ENCODE measurements around the gene PROM1. TPM values are rescaled to one million over a fixed set of nuclear protein-coding genes. Genes with fewer than 3 reads are reported as not detected.

Gene PROM1
- total and polyA plus RNA-seq, 2 of the 8 experiments (the other 6 are each of a cell fraction or from before 2014, with no cell fraction given) = 36.0 to 59.7 TPM

DNA sequence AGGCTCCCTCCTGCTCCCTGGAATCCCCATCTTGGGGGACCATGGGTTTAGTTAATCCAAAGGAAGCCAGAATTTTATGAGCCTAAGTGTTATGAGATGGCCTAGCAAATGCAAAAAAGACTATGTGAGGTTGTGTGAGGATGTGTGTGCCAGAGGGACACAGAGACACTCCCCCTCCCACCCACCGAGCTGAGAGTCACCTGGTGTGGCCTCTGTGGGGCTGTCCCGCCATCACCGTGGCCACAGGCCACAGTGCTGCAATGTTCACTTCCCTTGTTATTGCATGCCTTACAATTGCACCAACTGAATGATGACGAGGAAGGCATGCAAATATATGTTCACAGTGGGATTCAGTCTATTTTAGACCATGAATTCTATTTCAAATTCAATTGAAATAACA is 120.2 kb downstream of the PROM1 start:
- ChIA-PET CTCF (ENCODE audit: partially characterized antibody) (interaction anchor here (0.6 to 7.6 kb wide), 21 partner anchors 10 to 339 kb away, joined by 3 to 64 read pairs (median 3); no protein-coding TSS in a partner anchor), POLR2A (ENCODE audit: partially characterized antibody) (interaction anchor here (0.6 to 1.0 kb wide), 2 partner anchors 121 to 287 kb away, joined by 3 to 4 read pairs; no protein-coding TSS in a partner anchor)
- no peak overlapping the region for H2BK12ac ChIP-seq (ENCODE audit: low read depth, low read length)
- H4K8ac ChIP-seq (ENCODE audit: extremely low read depth, insufficient read depth, low read length) = no peak overlapping the region
- H3K56ac ChIP-seq (replicated peaks; ENCODE audit: insufficient read length, low read depth, low read length) = no peak overlapping the region
- no peak overlapping the region for H3K9ac ChIP-seq (replicated peaks in 1 of 4; ENCODE audit: extremely low read depth in 1 of 4, low read depth in 3 of 4, low read length in 3 of 4)
- 89% methylated on average over 4 of the region's 4 CpGs; no CpG with 5 or more reads in 1 of the 2 experiments for WGBS, 2 experiments (ENCODE audit: extremely low coverage in 1 of 2, insufficient coverage in 1 of 2, insufficient read length in 1 of 2, insufficient replicate concordance in 2 of 2, low coverage in 1 of 2, low lambda C conversion rate in 2 of 2, missing lambda C conversion rate in 1 of 2)
- DNase-seq (ENCODE audit: low read depth in 1 of 2, low spot score in 2 of 2) (no peak), FAIRE-seq (no peak)
- H3K36me3 ChIP-seq (ENCODE audit: control insufficient read depth in 2 of 4, insufficient read depth in 4 of 4, low read length in 3 of 4) = peaks cover 0 to 3% (median 0%) of the 10 kb centered on the region in 4 experiments; a peak in 1 of 8 replicates
- H3K18ac ChIP-seq (ENCODE audit: extremely low read depth, low read length) = no peak overlapping the region
- no peak overlapping the region for H4K91ac ChIP-seq (replicated peaks; ENCODE audit: insufficient read length, low read length)
- H4K20me1 ChIP-seq (replicated peaks in 1 of 2; ENCODE audit: control insufficient read depth in 1 of 2, insufficient read depth in 2 of 2, low read length in 2 of 2) = no peaks in the 10 kb centered on the region
- H3K79me1 ChIP-seq (ENCODE audit: low read depth, low read length) = no peaks in the 10 kb centered on the region
- no peak overlapping the region for H3K23ac ChIP-seq (ENCODE audit: insufficient read length)
- H3K27me3 ChIP-seq (replicated peaks in 1 of 4; ENCODE audit: control insufficient read depth in 3 of 4, extremely low read depth in 1 of 4, insufficient read depth in 3 of 4, low read length in 3 of 4) = no peaks in the 10 kb centered on the region
- no peak overlapping the region for H4K5ac ChIP-seq (ENCODE audit: insufficient read length, low read depth, low read length)
- H3K4me2 ChIP-seq (ENCODE audit: insufficient read depth in 1 of 2, low read depth in 2 of 2, low read length in 2 of 2) = no peak overlapping the region
- H3K9me3 ChIP-seq (ENCODE audit: insufficient read depth in 2 of 2, low read depth in 1 of 2, low read length in 1 of 2) = 0 out of 4 replicates have a peak, but pooled peaks cover 0 to 3% of the 10 kb centered on the region in 2 experiments
- H3K4me3 ChIP-seq (ENCODE audit: extremely low read depth in 1 of 4, insufficient read depth in 2 of 4, low read depth in 3 of 4, low read length in 4 of 4) = no peak overlapping the region
- no peak overlapping the region for H2AFZ ChIP-seq (ENCODE audit: low read length)
- no peak overlapping the region for H2BK120ac ChIP-seq (replicated peaks; ENCODE audit: low read depth, low read length)
- no peak overlapping the region for H3K14ac ChIP-seq (ENCODE audit: insufficient read length)
- no peak overlapping the region for H2BK5ac ChIP-seq (ENCODE audit: low read depth, low read length)
- H3K23me2 ChIP-seq (ENCODE audit: low read depth, low read length) = no peaks in the 10 kb centered on the region
- no peak overlapping the region for H2BK20ac ChIP-seq (ENCODE audit: low read length)
- no peaks in the 10 kb centered on the region for H3K79me2 ChIP-seq (ENCODE audit: control insufficient read depth in 1 of 2, insufficient read depth in 2 of 2, low read length in 2 of 2)
- H2AK5ac ChIP-seq (ENCODE audit: low read depth, low read length) = no peak overlapping the region
- H3K4ac ChIP-seq (replicated peaks; ENCODE audit: insufficient read length, low read depth, low read length) = no peak overlapping the region
- H3K4me1 ChIP-seq (replicated peaks in 1 of 4; ENCODE audit: control insufficient read depth in 3 of 4, insufficient read depth in 4 of 4, low read length in 3 of 4) = peaks cover 0 to 2% (median 0%) of the 10 kb centered on the region in 4 experiments; a peak in 3 of 7 replicates
- H3K27ac ChIP-seq (ENCODE audit: low read depth, low read length) = no peak overlapping the region
- no peak overlapping the region for H2BK15ac ChIP-seq (ENCODE audit: low read length)

Data from H1 (cell line).